A549 (cell line): Measurements from ENCODE around the gene TMPRSS6. TPM values are rescaled to one million over a fixed set of nuclear protein-coding genes. Genes with fewer than 3 reads are reported as not detected.
A peak's percentile ranks its signal among the peaks of the same experiment; 100 is the strongest.

Experiments
- ATAC-seq, 2 experiments: fragments of 200-7000 bp in 1 of 2; fragments of >200 bp in 1 of 2; cut with Nextera tagmentation in 1 of 2; cut with Tn5 transposase in 1 of 2; 3 replicates each; pipeline versions ENCODE4 v1.8.0 to v1.9.1; 2018 to 2020; ENCODE audit warnings: mild to moderate bottlenecking in 1 of 2, moderate library complexity in 1 of 2
- CTCF ChIA-PET: fragments of 300-600 bp; sonication (Branson Sonifier 250); formaldehyde crosslinking; extraction: SDS; loops from one replicate; lab custom pipeline; 2021; ENCODE audit warnings: antibody characterized with exemption, inconsistent platforms; lab: Yijun Ruan, JAX
- POLR2A ChIA-PET: fragments of 350-600 bp; formaldehyde crosslinking; extraction: SDS; loops from one replicate; lab custom pipeline; 2021; ENCODE audit warnings: antibody characterized with exemption, inconsistent platforms; lab: Yijun Ruan, JAX
- DNase-seq, 2 experiments: peaks; one replicate each; pipeline versions ENCODE4 v3.0.0 to v3.0.0-alpha.2; 2011 to 2016; ENCODE audit warnings: low read depth in 1 of 2, low spot score in 1 of 2
- FAIRE-seq: peaks from 2 replicates; lab custom pipeline; 2011; peaks lifted over from hg19 to GRCh38; lab: Jason Lieb, UNC
- H3K27ac ChIP-seq, 2 experiments: fragments of >200 bp; sonication (Bioruptor Twin); formaldehyde crosslinking; 3 replicates each; pipeline ENCODE4 v1.5.1; 2016 to 2017
- H3K4me1 ChIP-seq: fragments of >200 bp; sonication (Bioruptor Twin); formaldehyde crosslinking; 3 replicates; pipeline ENCODE4 v1.6.1; 2016
- H3K4me2 ChIP-seq: fragments of >200 bp; sonication (Bioruptor Twin); formaldehyde crosslinking; 3 replicates; pipeline ENCODE4 v1.6.1; 2016
- H3K4me3 ChIP-seq: fragments of >200 bp; sonication (Bioruptor Twin); formaldehyde crosslinking; 3 replicates; pipeline ENCODE4 v1.5.1; 2016
- H3K9me3 ChIP-seq: fragments of >200 bp; sonication (Bioruptor Twin); formaldehyde crosslinking; 3 replicates; pipeline ENCODE4 v1.6.1; 2016
- BHLHE40 ChIP-seq: IDR thresholded peaks from 2 replicates; pipeline ENCODE4 v1.6.1; 2012; ENCODE audit warnings: low read depth, low read length, inconsistent platforms
- CBX2 ChIP-seq: fragments of 200-600 bp; sonication (generic); IDR thresholded peaks from 2 replicates; pipeline ENCODE4 v1.6.1; 2016; ENCODE audit warnings: low read depth, mild to moderate bottlenecking, borderline replicate concordance
- CHD2 ChIP-seq: fragments of 150-350 bp; IDR thresholded peaks from 2 replicates; pipeline ENCODE4 v1.6.1; 2014; ENCODE audit warnings: low read length; ENCODE audit not compliant: partially characterized antibody
- CHD4 ChIP-seq: fragments of 200-600 bp; sonication (generic); IDR thresholded peaks from 2 replicates; pipeline ENCODE4 v1.6.1; 2016; ENCODE audit warnings: antibody characterized with exemption, mild to moderate bottlenecking, borderline replicate concordance
- FOSL2 ChIP-seq, 2 experiments: fragments of 450-650 bp in 1 of 2; fragments of >200 bp in 1 of 2; sonication (Bioruptor Twin) in 1 of 2; formaldehyde crosslinking; IDR thresholded peaks; 2 replicates each; pipeline versions ENCODE4 v1.5.0 to v1.6.1; 2016 to 2020; ENCODE audit warnings: mild to moderate bottlenecking in 1 of 2, moderate library complexity in 1 of 2
- FOXS1 ChIP-seq: fragments of 250-450 bp; sonication (Bioruptor Pico); IDR thresholded peaks from 2 replicates; pipeline ENCODE4 v1.5.0; 2020; ENCODE audit warnings: mild to moderate bottlenecking, moderate library complexity
- GATA3 ChIP-seq: IDR thresholded peaks from 2 replicates; pipeline ENCODE4 v1.6.1; 2012; ENCODE audit warnings: borderline replicate concordance
- HEYL ChIP-seq: fragments of 250-450 bp; sonication (Bioruptor Pico); IDR thresholded peaks from 2 replicates; pipeline ENCODE4 v1.8.0; 2021; ENCODE audit warnings: mild to moderate bottlenecking, moderate library complexity
- KDM1A ChIP-seq: fragments of 200-600 bp; sonication (generic); IDR thresholded peaks from 2 replicates; pipeline ENCODE4 v1.6.1; 2016; ENCODE audit warnings: low read depth, mild to moderate bottlenecking
- KDM5A ChIP-seq: fragments of 200-600 bp; sonication (generic); IDR thresholded peaks from 2 replicates; pipeline ENCODE4 v1.6.1; 2016; ENCODE audit warnings: antibody characterized with exemption, mild to moderate bottlenecking
- MAZ ChIP-seq: fragments of 150-350 bp; IDR thresholded peaks from 2 replicates; pipeline ENCODE4 v1.6.1; 2014; ENCODE audit warnings: antibody characterized with exemption, low read depth, low read length, borderline replicate concordance
- MYC ChIP-seq: IDR thresholded peaks from 2 replicates; pipeline ENCODE4 v1.6.1; 2012; ENCODE audit warnings: mild to moderate bottlenecking, inconsistent platforms, low read length, improper control_type of control experiment, borderline replicate concordance
- POLR2A ChIP-seq: IDR thresholded peaks from 2 replicates; pipeline ENCODE4 v1.6.1; 2012; ENCODE audit warnings: mild to moderate bottlenecking, low read length
- POLR2AphosphoS2 ChIP-seq: conservative IDR thresholded peaks from 2 replicates; pipeline ENCODE4 v1.6.1; 2012; ENCODE audit warnings: low read length, improper control_type of control experiment, inconsistent platforms
- RFX5 ChIP-seq: fragments of 450-650 bp; IDR thresholded peaks from 2 replicates; pipeline ENCODE4 v1.7.1; 2014; ENCODE audit warnings: antibody characterized with exemption, mild to moderate bottlenecking, moderate library complexity
- RNF2 ChIP-seq: fragments of 200-600 bp; sonication (generic); IDR thresholded peaks from 2 replicates; pipeline ENCODE4 v1.6.1; 2016; ENCODE audit warnings: low read depth, mild to moderate bottlenecking, antibody characterized with exemption, moderate library complexity, borderline replicate concordance
- SREBF2 ChIP-seq: fragments of 450-650 bp; IDR thresholded peaks from 2 replicates; pipeline ENCODE4 v1.6.1; 2014; ENCODE audit warnings: mild to moderate bottlenecking, moderate library complexity
- TFCP2L1 ChIP-seq: fragments of 250-450 bp; sonication (Bioruptor Pico); IDR thresholded peaks from 2 replicates; pipeline ENCODE4 v1.5.0; 2021; ENCODE audit warnings: mild to moderate bottlenecking
- ZC3H11A ChIP-seq: fragments of 450-650 bp; IDR thresholded peaks from 2 replicates; pipeline ENCODE4 v1.6.1; 2014; ENCODE audit warnings: antibody characterized with exemption, mild to moderate bottlenecking
- ZFP36 ChIP-seq: fragments of 450-650 bp; IDR thresholded peaks from 2 replicates; pipeline ENCODE4 v1.6.1; 2014; ENCODE audit warnings: borderline replicate concordance; ENCODE audit not compliant: partially characterized antibody
- ZSCAN20 ChIP-seq: fragments of 250-450 bp; sonication (Bioruptor Pico); IDR thresholded peaks from 2 replicates; pipeline ENCODE4 v1.8.0; 2022; ENCODE audit warnings: mild to moderate bottlenecking, moderate library complexity
- WGBS: methylation state at CpG from one replicate; pipeline ENCODE4 v1.1.6; 2017; ENCODE audit errors: missing lambda C conversion rate; 5-methylcytosine and 5-hydroxymethylcytosine counted together
- polyA plus RNA-seq, 4 experiments: library from polyadenylated mRNA; depleted of rRNA in 3 of 4; stranded (reverse); fragments of >200 nt; fragmentation: RNase III in 1 of 4; extraction: RNeasy Plus Mini Kit Qiagen cat#74134 plus additional on column Dnase treatment in 1 of 4; gene quantifications; 2 replicates in 3 of 4; 3 replicates in 1 of 4; pipeline ENCODE4 v1.2.3, GENCODE V29; 2011 to 2017
- TF ChIP-seq, protein P1 (sequence below): fragments of >200 bp; sonication (Bioruptor Twin); formaldehyde crosslinking; IDR thresholded peaks from 3 replicates; pipeline ENCODE4 v1.6.1; 2016
- TF ChIP-seq, protein P2 (sequence below): fragments of 250-450 bp; sonication (Bioruptor Pico); IDR thresholded peaks from 2 replicates; pipeline ENCODE4 v1.5.0; 2020; ENCODE audit warnings: low read depth, mild to moderate bottlenecking, moderate library complexity
- TF ChIP-seq, protein P3 (sequence below): IDR thresholded peaks from 2 replicates; pipeline ENCODE4 v1.6.1; 2012; ENCODE audit warnings: low read depth, borderline replicate concordance
- TF ChIP-seq, protein P4 (sequence below): IDR thresholded peaks from 2 replicates; pipeline ENCODE4 v1.6.1; 2012

The TMPRSS6 gene
- polyA plus RNA-seq, 2 of the 4 experiments (the other 2 are of a cell fraction), result not detected

DNA sequence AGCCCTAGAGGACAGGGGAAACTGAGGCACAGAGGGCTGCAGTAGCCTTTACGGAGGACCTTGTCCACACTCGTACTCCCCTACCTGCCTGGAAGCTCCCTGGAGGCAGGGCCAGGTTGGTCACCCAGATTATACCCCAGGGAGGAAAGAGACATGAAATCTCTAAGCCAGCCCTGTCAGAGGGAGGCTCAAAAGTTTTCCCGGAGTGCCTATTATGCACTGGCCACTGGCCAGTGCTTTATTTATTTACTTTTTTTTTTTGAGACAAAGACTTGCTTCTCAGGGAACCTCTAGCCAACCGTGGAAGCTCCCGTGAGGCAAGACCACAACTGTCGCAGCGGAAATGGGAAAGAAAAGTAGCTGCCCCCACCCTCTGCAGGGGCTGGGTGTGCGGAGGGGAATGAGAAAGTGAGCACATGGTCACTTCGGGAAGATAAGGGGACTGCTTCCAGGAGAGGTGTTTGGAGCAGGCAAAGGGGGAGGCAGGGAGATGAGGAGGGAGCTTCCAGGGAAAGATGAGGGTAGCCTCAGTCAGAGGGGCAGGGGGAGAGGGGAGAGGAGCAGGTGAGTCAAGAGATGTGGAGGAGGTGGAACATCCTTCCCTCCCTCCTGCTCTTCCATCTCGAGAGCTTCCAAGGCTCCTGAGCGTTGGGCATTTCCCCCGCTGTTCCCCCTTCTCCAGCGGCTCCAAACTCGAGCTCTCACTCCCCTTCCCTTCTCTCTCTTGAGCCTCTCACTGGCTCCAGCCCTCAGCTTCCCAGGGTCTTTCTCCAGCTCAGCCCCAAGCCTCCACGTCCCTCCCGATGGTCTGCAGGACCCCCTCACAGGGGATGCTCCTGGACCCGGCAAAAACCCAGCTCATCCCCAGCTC lies 35.9 kb upstream of the TMPRSS6 start:
- 50% methylated on average over 15 of the region's 17 CpGs for WGBS
- ChIA-PET POLR2A (interaction anchor here (0.6 kb wide), 1 partner anchor 18 kb away, joined by 3 read pairs; no protein-coding TSS in a partner anchor), CTCF (interaction anchor here (0.9 to 2.0 kb wide), 4 partner anchors 11 to 54 kb away, joined by 3 to 6 read pairs (median 3); no protein-coding TSS in a partner anchor)
- no peak overlapping the region for H3K4me3 ChIP-seq
- 0 out of 3 replicates have a peak overlapping the region, but pooled peaks have one; percentile 10 for H3K4me2 ChIP-seq
- TF ChIP-seq RNF2, result no peak
- no peak for TF ChIP-seq ZFP36
- no peak for TF ChIP-seq RFX5
- TF ChIP-seq TFCP2L1 (CRISPR knock-in tag), result no peak
- no peak for TF ChIP-seq CHD4
- TF ChIP-seq, protein P1, sequence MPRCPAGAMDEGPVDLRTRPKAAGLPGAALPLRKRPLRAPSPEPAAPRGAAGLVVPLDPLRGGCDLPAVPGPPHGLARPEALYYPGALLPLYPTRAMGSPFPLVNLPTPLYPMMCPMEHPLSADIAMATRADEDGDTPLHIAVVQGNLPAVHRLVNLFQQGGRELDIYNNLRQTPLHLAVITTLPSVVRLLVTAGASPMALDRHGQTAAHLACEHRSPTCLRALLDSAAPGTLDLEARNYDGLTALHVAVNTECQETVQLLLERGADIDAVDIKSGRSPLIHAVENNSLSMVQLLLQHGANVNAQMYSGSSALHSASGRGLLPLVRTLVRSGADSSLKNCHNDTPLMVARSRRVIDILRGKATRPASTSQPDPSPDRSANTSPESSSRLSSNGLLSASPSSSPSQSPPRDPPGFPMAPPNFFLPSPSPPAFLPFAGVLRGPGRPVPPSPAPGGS, result no peak
- no peak for TF ChIP-seq POLR2AphosphoS2
- ATAC-seq, result no peak
- FAIRE-seq, result no peak
- peaks cover 12% of the 10 kb centered on the region; the same call in 2 of the 3 replicates for H3K4me1 ChIP-seq
- no peak for DNase-seq
- no peak overlapping the region; a peak in 1 of 6 replicates for H3K27ac ChIP-seq
- no peaks in the 10 kb centered on the region for H3K9me3 ChIP-seq

DNA sequence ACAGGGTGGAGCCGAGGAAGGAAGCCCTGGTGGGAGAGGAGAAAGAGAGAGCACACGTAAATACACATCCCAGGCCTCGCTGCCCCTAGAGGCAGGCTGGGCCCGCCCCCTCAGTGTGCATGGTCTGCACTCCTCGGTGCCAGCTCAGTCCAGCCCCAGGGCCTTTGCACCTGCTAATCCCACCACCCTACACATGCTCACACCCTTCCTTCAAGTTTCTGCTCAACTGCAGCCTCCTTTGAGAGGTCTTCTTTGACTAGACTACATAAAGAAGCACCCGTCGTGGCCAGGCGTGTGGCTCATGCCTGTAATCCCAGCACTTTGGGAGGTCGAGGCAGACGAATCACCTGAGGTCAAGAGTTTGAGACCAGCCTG lies 34.7 kb upstream of the TMPRSS6 start:
- POLR2A ChIA-PET, result no interaction called here
- no peak overlapping the region for H3K27ac ChIP-seq
- FAIRE-seq (no peak), ATAC-seq (no peak), DNase-seq (no peak)
- CTCF ChIA-PET, result interaction anchor here (1.2 to 2.0 kb wide), 3 partner anchors 21 to 55 kb away, joined by 3 to 6 read pairs (median 4); no protein-coding TSS in a partner anchor
- no peaks in the 10 kb centered on the region for H3K9me3 ChIP-seq
- TF ChIP-seq, protein P2, sequence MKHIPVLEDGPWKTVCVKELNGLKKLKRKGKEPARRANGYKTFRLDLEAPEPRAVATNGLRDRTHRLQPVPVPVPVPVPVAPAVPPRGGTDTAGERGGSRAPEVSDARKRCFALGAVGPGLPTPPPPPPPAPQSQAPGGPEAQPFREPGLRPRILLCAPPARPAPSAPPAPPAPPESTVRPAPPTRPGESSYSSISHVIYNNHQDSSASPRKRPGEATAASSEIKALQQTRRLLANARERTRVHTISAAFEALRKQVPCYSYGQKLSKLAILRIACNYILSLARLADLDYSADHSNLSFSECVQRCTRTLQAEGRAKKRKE (CRISPR knock-in tag), result no peak
- TF ChIP-seq SREBF2, result no peak
- no peak for TF ChIP-seq MYC
- no peak for TF ChIP-seq RNF2
- no peak for TF ChIP-seq MAZ
- TF ChIP-seq, protein P3, sequence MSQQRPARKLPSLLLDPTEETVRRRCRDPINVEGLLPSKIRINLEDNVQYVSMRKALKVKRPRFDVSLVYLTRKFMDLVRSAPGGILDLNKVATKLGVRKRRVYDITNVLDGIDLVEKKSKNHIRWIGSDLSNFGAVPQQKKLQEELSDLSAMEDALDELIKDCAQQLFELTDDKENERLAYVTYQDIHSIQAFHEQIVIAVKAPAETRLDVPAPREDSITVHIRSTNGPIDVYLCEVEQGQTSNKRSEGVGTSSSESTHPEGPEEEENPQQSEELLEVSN, result no peak
- no peak for TF ChIP-seq KDM1A
- no peak for TF ChIP-seq BHLHE40
- no peak for TF ChIP-seq FOSL2 (IDR thresholded peaks at IDR 0.05)
- no peak for TF ChIP-seq FOSL2 (CRISPR knock-in tag; IDR thresholded peaks at IDR 0.05)
- no peak for TF ChIP-seq POLR2A
- TF ChIP-seq, protein P4, sequence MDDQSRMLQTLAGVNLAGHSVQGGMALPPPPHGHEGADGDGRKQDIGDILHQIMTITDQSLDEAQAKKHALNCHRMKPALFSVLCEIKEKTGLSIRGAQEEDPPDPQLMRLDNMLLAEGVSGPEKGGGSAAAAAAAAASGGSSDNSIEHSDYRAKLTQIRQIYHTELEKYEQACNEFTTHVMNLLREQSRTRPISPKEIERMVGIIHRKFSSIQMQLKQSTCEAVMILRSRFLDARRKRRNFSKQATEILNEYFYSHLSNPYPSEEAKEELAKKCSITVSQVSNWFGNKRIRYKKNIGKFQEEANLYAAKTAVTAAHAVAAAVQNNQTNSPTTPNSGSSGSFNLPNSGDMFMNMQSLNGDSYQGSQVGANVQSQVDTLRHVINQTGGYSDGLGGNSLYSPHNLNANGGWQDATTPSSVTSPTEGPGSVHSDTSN, result no peak
- TF ChIP-seq CHD2, result no peak
- TF ChIP-seq KDM5A, result no peak
- TF ChIP-seq FOXS1 (CRISPR knock-in tag), result no peak
- no peak for TF ChIP-seq CBX2
- TF ChIP-seq GATA3, result no peak
- no peak for TF ChIP-seq HEYL (CRISPR knock-in tag)
- TF ChIP-seq ZC3H11A, result no peak
- TF ChIP-seq ZSCAN20, result no peak
- H3K4me1 ChIP-seq, result peaks cover 12% of the 10 kb centered on the region; the same call in 2 of the 3 replicates
- H3K4me3 ChIP-seq, result no peak overlapping the region
- no peak overlapping the region for H3K4me2 ChIP-seq
- whole genome bisulfite sequencing, result 86% methylated on average over 5 of the region's 10 CpGs
